Astrocyte of the cerebellum (primary cell): Measurements from ENCODE around the gene ZNF606.
A peak's percentile ranks its signal among the peaks of the same experiment; 100 is the strongest.

Source experiments
- DNase-seq: peaks from one replicate; pipeline ENCODE4 v3.0.0-alpha.2; 2011; ENCODE audit warnings: low read depth
- H3K4me3 ChIP-seq: 2 replicates; pipeline ENCODE4 v1.5.1; 2011; ENCODE audit warnings: mild to moderate bottlenecking, low read depth, low read length, moderate library complexity
- in situ Hi-C: cut with HindIII; loops from 2 replicates; pipeline ENCODE4 v1.10.0; 2017; ENCODE audit warnings: low sequenced_read_pairs
- TF ChIP-seq, protein P1 (sequence below): IDR thresholded peaks from 2 replicates; pipeline ENCODE4 v1.5.1; 2012; ENCODE audit warnings: low read length, low read depth, moderate library complexity, mild to moderate bottlenecking; ENCODE audit errors: missing control alignments

The ZNF606 gene

DNA sequence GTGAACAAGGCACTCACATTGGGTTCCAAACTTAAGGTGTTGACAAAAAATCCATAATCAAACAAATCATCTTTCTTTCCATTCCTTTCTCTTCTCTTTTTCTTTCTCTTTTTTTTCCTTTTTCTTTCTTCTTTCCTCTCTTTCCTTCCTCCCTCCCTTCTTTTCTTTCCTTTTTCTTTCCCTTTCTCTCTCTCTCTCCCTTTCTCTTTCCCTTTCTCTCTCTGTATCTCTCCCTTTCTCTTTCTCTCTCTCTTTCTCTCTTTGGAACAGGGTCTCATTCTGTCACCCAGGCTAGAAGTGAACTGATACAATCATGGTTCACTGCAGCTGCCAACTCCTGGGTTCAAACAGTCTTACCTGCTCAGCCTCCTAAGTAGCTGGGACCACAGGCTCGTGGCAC is 40.8 kb downstream of the ZNF606 start:
- in situ Hi-C loops, result no loop called here
- TF ChIP-seq, protein P1, sequence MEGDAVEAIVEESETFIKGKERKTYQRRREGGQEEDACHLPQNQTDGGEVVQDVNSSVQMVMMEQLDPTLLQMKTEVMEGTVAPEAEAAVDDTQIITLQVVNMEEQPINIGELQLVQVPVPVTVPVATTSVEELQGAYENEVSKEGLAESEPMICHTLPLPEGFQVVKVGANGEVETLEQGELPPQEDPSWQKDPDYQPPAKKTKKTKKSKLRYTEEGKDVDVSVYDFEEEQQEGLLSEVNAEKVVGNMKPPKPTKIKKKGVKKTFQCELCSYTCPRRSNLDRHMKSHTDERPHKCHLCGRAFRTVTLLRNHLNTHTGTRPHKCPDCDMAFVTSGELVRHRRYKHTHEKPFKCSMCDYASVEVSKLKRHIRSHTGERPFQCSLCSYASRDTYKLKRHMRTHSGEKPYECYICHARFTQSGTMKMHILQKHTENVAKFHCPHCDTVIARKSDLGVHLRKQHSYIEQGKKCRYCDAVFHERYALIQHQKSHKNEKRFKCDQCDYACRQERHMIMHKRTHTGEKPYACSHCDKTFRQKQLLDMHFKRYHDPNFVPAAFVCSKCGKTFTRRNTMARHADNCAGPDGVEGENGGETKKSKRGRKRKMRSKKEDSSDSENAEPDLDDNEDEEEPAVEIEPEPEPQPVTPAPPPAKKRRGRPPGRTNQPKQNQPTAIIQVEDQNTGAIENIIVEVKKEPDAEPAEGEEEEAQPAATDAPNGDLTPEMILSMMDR, result no peak
- DNase-seq, result no peak
- no peak overlapping the region for H3K4me3 ChIP-seq

DNA sequence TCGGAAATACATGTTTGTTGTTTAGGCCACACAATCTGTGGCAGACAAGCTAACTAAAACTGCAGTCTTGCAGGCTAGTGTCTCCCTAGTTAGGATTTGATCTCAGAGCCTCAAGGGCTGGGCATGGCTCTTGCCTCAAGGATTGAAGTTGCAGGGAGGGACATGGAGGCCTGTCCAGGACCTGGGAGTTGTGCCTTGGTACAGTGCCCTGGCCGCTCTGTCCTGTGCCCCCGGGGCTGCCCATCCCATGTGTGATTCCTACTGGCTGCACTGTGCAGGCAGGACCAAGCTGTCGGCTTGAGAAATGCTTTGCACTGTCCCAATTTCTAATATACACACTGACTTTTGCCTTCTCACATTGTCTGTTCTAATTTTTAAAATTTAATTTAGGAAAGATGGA is 47.6 kb downstream of the ZNF606 start:
- H3K4me3 ChIP-seq, result no peak overlapping the region
- in situ Hi-C loops, result no loop called here

DNA sequence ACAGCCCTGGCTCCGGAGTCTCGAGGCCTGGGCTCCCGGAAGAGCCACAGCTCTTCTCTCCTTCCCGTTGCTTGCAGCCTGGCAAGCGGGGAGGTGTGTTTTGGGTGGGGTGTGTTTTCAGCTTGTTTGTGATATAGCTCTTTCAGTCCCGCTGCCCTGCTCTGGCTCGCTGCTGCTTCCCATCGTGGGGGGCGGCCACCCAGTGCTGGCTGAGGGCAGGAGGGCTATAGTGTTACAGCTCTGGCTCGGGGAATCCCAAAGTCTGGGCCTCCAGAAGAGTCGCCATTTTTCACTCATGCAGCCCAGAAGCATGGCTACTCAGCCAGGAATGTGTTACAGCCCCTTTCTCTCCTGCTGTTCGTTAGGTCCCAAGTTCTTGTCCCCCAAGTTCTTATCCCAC is 52.9 kb downstream of the ZNF606 start:
- no peak for DNase-seq
- TF ChIP-seq, protein P1, result no peak
- no peak overlapping the region for H3K4me3 ChIP-seq
- in situ Hi-C loops, result no loop called here

More for the DNA sequence above, 47.6 kb downstream of the ZNF606 start:
- DNase-seq, result no peak
- TF ChIP-seq, protein P1, result no peak

DNA sequence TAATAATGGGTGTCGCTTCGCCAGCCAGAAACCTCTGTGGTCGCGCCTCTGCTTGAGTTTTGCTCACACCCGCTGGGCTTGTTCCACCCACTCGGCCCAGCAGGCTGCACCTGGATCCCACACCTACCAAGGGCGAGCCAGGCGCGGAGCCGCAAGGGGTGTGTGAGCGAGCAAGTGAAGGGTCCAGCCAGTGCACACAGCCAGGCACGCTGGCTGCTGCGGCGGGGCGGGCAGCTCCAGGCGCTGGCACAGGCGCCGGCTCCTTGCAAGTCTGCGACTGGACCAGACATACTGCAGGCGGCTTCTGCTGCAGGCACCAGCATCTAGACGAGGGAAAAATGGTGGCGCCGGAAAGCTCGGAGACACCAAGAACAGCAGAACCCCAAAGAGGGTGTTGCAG is 53.3 kb downstream of the ZNF606 start:
- no peak overlapping the region for H3K4me3 ChIP-seq
- TF ChIP-seq, protein P1, result no peak
- in situ Hi-C loops, result no loop called here
- no peak for DNase-seq

DNA sequence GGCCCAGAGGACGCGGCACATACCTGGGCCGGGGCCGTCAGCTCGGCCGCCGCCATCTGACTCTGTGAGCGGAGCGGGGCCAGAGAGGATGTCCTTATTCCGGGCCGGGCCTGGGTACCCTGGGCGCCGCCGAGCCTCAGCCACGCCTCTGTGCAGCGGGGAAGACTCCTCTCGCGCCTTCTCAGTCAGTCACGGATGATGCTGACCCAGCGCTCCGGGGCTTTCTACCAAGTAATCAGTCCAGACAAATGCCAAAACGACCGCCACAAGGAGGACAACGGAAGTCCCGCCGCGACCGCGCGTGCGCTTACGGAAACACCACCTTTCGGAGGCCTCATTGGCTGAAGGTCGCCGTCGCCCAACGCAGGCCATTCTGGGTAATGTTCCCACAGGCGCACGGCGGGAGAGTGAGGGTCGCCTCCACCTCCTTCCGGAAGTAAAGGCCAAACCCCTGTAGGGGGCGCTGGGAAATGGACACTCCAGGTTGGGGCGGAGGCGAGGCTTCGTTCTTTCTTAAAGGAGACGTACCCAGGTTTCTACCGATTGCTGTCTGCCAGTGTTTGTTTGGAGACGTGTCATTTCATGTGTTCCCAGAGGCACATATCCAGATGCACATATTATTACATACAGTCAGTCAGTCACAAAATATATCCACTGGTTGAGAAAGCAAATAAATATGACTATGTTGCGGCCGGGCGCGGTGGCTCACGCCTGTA is 55.0 kb downstream of the ZNF606 start, which contains the start of gene ZNF256:
Gene ZNF256 (minus strand): TSS at position 288 of the 716 bp plus-strand sequence. CDS start 232 bp downstream, at position 56.
- TF ChIP-seq, protein P1, result peak; percentile 52
- H3K4me3 ChIP-seq, result peak within 1 kb of the TSS; percentile 93
- peak; percentile 86 for DNase-seq
- in situ Hi-C loops, result no loop called here

DNA sequence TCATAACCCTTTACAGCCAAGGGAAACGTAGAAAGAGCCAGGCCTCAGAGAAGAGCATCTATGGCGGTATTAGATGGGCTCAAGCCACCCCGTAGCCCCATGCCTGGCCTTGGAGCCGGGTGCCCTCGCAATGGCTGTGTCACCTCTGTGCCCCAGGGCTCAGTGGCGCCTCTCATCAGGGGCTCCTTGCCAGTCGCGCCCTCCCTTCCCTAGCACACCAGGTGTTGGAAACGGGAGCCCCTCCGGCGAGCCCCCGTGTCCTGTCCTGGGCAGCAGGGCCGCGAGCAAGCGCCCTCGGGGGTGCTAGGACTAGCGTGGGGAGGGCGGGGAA is 55.6 kb downstream of the ZNF606 start:
- in situ Hi-C loops, result no loop called here
- peak overlapping the region; percentile 93 for H3K4me3 ChIP-seq
- no peak for DNase-seq

More for the DNA sequence above, 55.6 kb downstream of the ZNF606 start:
- TF ChIP-seq, protein P1, result no peak
